NCI-H187 treated with DMSO at 0.1 percent for 48 hours (cell line): ENCODE data around the gene IRAK1.
"Not testable (repeated sequence)": the region's sequence is repeated elsewhere in the genome, so short reads cannot be mapped to it uniquely, and the experiment has no call there.

Experiments used
- DNase-seq: peaks from one replicate; lab custom pipeline; 2025; lab: John Stamatoyannopoulos, UW

The IRAK1 gene

DNA sequence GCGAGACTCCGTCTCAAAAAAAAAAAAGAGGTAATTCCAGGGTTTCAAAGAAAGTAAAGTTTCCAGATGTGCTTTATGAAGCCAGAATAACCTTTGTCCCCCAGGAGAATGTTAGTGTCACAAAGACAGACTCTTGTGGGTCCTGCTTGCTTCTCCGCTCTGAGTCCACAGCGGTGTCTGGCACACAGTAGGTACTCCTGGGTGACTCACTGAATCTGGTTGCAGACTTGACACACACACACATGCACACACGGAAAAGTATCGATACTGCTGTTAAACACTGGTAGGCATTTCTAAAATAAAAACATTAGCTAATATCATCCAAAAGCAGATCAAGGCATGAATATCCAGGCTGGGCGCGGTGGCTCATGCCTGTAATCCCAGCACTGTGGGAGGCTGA, 24.2 kb downstream of the IRAK1 start:
- DNase-seq: no peak

DNA sequence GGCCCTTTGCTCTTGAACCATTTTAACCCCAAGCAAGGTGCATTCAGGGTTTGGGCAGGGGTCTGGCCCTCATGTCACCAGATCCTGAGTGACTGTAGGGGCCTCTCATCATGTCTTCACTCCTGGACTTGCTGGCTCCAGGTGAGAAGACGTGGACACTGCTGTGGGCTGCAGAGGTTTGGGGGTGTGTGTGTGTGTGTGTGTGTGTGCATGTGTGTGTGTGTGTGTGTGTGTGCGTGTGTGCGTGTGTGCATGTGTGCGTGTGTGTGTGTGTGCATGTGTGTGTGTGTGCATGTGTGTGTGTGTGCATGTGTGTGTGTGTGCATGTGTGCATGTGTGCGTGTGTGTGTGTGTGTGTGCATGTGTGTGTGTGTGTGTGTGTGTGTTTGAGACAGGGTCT, 25.3 kb downstream of the IRAK1 start:
- not testable (repeated sequence) for DNase-seq

GRCh38 chrX:153993978-153994377, 25.7 kb downstream of the IRAK1 start:
- DNase-seq: no peak

- no peak for DNase-seq
These were observed 26.6 kb downstream of the IRAK1 start for GRCh38 chrX:153993079-153993478.

DNA sequence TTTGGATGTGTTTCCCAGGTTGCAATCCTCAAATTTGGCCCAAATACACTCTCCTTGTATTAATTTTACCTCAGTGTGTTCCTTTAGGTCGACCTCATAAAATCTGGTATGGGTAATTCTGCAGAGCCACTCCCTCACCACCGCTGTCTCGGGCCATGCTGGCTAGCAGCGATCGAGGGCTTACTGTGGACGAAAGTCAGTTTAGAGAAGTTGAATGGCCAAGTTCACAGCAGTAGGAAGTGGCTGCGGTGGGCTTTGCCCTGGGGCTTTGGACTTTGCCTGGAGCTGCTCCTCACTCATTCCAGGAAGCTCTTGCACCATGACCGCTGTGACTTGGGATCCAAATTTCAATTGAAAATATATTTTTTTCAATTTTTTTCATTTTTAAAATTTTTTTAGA, 27.5 kb downstream of the IRAK1 start:
- no peak for DNase-seq

DNA sequence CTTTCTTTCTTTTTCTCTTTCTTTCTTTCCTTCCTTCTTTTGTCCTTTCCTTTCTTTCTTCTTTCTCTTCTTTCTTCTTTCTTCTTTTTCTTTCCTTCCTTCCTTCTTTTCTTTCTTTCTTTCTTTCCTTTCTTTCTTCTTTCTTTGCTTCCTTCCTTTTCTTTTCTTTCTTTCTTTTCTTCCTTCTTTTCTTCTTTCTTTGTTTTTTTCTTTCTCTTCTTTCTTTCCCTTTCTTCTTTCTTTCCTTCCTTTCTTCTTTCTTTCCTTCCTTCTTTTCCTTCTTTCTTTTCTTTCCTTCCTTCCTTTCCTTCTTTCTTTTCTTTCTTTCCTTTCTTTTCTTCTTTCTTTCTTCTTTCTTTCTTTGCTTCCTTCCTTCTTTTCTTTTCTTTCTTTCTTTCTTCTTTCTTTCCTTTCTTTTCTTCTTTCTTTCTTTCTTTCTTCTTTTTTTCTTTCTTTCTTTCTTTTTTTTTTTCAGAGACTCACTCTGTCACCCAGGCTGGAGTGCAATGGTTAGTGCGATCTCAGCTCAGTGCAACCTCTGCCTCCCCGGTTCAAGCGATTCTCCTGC, 28.6 kb downstream of the IRAK1 start:
- no peak for DNase-seq

DNA sequence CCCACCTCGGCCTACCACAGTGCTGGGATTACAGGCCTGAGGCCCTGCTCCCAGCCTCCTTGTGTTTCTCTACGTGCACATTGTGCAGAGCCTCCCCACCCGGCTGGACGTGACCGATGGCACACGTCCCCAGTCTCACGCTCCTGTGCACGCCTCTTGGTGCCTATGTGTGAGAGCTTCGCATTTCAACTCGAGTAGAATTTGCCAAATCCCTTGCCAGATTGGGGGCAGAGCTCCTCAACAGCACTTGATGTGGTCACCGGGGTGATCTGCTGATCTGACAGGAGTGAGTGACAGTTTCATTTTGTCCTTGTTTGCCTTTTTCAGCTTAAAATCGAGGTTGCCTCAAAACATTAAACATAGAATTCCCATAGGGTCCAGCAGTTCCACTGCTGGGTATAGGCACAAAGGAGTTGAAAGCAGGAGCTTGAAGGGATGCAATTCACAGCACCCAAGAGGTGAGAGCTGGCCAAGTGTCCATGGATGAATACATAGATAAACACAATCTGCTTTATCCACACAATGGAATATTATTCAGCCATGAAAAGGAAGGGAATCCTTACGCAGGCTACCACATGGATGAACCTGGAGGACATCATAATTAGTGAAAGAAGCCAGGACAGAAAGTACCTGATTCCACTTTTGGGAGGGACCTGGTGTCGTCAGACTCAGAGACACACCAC, 29.6 kb downstream of the IRAK1 start:
- DNase-seq: no peak

- no peak for DNase-seq
These were observed 31.2 kb downstream of the IRAK1 start for GRCh38 chrX:153988493-153988892.

GRCh38 chrX:153984351-153985178, 35.1 kb downstream of the IRAK1 start:
- no peak for DNase-seq

DNA sequence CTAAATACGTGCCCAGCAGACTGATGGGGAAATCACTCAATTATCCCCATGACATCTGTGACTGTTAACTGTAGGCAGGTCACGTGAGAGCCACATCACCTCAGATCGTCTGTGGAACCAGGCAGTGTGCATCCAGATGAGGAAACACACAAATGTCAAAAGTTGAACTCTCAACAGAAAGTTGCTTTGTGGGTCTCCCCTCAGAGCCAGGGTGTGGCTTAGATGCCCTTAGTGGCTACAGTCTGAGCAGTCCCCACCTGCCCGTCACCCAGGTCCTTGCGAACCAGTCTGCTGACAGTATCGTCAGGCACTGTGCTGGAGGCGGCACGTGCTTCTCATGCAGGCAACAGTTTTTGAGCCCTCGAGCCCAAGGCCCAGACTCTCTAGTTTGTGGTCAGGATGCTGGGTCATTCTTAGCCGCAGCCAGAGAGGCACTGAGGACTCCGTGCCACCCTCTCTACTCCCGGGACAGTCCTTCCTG, 36.3 kb downstream of the IRAK1 start:
- no peak for DNase-seq

DNA sequence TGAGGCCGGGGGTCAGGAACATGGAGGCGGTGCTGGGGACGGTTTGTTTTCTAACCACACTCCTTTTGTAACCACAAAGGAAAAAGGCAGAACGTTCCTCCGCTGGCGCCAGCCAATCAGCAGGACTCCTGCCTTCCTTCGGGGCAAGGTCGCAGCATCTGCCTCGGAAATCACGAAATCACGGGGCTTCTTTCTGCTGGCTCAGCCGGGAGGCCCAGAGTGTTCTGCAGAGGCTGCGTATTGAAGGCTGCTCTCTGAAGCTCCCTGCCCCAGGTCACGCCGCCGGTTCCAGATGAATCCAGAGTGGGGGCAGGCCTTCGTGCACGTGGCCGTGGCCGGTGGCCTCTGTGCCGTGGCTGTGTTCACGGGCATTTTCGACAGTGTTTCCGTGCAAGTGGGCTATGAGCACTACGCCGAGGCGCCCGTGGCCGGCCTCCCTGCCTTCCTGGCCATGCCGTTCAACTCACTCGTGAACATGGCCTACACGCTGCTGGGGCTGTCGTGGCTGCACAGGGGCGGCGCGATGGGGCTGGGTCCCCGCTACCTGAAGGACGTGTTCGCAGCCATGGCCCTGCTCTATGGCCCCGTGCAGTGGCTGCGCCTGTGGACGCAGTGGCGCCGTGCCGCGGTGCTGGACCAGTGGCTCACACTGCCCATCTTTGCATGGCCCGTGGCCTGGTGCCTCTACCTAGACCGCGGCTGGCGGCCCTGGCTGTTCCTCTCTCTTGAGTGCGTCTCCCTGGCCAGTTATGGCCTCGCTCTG, 37.8 kb downstream of the IRAK1 start:
- DNase-seq: no peak

DNA sequence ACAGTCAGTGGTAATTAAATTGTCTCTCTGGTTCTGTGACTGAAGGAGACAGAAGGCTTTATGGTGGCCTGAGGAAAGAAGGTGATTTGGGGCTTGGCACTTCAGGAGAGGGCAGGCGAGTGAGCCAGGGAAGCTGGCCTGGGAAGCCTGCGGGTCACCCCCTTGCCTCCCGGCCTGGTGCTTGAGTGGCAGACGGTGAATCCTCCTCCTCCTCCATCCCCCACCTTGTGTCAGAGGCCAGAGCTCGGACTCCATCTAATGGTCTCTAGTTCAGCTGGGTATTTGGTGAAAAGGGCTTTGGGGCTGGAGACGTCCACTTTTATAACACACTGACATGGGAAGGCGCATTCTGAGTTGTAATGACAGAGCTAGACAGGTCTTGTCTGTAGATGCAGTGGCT, 38.5 kb downstream of the IRAK1 start:
- no peak for DNase-seq

GRCh38 chrX:153980394-153980793, 39.3 kb downstream of the IRAK1 start:
- DNase-seq: not testable (repeated sequence)

DNA sequence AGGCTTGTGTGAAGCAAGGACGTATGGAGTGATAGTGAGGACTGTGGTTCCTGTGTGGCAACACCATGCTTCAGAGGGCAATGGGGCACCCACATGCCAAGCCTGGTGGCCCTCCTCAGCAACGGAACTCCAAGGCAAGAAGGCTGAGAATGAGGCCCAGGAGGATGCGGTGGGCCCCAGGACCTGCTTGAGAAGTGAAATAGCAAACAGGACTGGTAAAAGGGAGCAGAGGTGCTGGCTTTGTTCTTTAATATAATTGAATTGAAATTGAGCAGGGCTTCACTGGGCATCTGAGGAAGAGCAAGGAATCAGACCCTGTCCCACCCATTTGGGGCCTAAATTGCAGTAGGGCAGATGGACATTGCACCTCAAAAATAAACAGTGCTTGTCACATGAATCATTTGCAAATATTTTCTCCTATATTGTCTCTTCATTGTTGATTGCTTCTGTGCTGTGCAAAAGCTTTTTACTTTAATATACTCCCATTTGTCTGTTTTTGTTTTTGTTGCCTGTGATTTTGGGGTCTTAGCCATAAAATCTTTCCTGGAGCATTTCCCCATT, 44.9 kb downstream of the IRAK1 start:
- no peak for DNase-seq

GRCh38 chrX:153974003-153974725, 45.5 kb downstream of the IRAK1 start:
- DNase-seq: no peak

GRCh38 chrX:153973127-153974002, 46.3 kb downstream of the IRAK1 start:
- DNase-seq: no peak

DNA sequence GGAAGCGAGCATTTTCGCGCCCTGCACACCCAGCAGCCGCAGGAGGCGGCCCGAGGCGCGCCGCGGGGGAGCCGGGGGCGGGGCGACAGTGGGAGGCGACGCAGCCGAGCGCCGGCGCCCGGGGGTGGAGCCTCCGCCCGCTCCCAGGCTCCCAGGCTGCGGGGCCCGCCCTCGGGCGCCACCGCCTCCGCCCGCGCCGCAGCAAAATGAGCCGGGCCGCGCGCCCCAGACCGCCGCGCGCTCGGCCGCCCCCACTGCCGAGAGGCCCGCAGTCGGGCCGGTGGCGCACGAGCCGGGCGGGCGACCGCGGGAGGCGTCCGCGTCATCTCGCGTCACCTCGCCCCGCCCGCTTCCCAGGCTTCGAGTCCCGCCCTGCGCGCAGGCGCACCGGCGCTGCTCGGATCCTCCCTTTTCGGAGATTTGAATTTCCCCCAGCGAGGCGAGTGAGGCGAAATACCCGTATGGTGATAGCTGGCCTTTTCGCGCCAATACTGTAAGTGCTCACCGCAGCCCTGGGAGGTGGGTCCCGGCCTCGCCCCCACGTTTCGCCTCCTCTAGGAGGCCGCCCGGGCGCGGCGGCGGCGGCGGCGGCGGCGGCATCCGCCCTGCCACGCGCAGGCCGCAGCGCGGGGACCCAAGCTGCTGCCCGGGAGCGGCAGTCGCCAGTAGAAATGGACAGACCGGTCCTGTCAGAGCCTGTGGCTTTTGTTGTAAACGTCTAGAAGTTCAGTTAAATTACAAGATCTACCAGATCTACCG, 47.2 kb downstream of the IRAK1 start, which contains the start of gene TMEM187:
Gene TMEM187, plus strand, starts transcription at position 387 of the 759 bp plus-strand sequence. CDS start 9,309 bp downstream, outside the sequence.
- peak; percentile 51 for DNase-seq

GRCh38 chrX:153971450-153972367, 48.0 kb downstream of the IRAK1 start, which contains the start of gene HCFC1:
TSS of gene HCFC1 (minus strand) at chrX:153971818. CDS start at chrX:153970840, 978 bp downstream.
- peak; percentile 77 for DNase-seq
